ENCODE measurements around the gene SMYD5.

- no peak for TF ChIP-seq CTCF (IDR thresholded peaks at IDR 0.05)
- TF ChIP-seq YY1 (IDR thresholded peaks at IDR 0.05; ENCODE audit: low read depth), result no peak
- TF ChIP-seq FOXJ3 (CRISPR knock-in tag; IDR thresholded peaks at IDR 0.05), result no peak
- no peak for TF ChIP-seq EP300 (IDR thresholded peaks at IDR 0.05; ENCODE audit: borderline replicate concordance in 1 of 2, low read depth in 1 of 2, low read length in 1 of 2)
- TF ChIP-seq POLR2AphosphoS5 (IDR thresholded peaks at IDR 0.05; ENCODE audit: low read depth, low read length), result no peak
- TF ChIP-seq NRF1 (IDR thresholded peaks at IDR 0.05; ENCODE audit: low read depth, low read length), result no peak
Observed at GRCh38 chr2:73217826-73218225, 3.8 kb downstream of the SMYD5 start.

Measured in SK-N-SH (cell line).